ENCODE data around the gene PTTG1IP. TPM values are rescaled to one million over a fixed set of nuclear protein-coding genes. Genes with fewer than 3 reads are reported as not detected.
"Not testable (repeated sequence)": the region's sequence is repeated elsewhere in the genome, so short reads cannot be mapped to it uniquely, and the experiment has no call there.

Gene PTTG1IP
- total RNA-seq, 1 donor = 413 TPM

DNA sequence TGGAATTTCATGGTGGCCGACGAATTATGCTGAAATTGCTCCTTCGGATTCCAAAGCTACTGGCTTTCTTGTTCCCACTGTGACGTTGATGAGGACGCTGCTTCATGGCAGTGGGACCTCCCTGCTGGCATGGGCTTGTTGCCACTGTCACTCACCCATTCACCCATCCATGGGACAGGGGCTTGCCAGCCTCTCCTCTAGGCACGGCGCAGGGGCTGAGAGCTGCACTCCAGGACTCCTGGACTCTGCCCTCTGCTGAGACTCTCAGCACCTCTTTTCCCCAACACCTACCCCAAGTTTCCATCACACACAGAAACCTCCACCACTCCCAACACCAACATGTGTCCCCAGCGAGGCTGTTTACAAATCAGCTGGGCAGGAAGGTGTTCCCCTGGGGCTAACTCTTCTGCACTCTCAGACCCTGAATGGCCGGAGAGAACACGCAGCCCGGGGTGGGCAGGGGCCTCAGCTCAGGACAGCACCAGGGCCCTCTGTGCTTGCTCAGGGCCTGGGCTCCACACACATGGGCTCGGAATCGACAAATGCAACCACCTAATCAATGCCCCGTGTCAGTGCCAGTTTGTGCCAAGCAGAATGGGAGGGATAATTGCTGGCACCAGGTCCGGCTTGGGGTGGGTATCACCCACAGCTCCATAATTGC, 44.1 kb upstream of the PTTG1IP start:
- Histone ChIP-seq H3K27me3 (ENCODE audit: insufficient read depth, low read length) (no peaks in the 10 kb centered on the region), H3K9me3 (ENCODE audit: low read depth, low read length) (no peaks in the 10 kb centered on the region), H3K27ac (ENCODE audit: low read depth, low read length) (no peak overlapping the region), H4K20me1 (ENCODE audit: insufficient read depth, low read length) (no peaks in the 10 kb centered on the region), H2AFZ (ENCODE audit: low read length) (no peak overlapping the region), H3K79me2 (ENCODE audit: insufficient read depth, low read length) (no peaks in the 10 kb centered on the region), H3K4me1 (ENCODE audit: insufficient read depth, low read length) (no peaks in the 10 kb centered on the region), H3K4me3 (ENCODE audit: insufficient read depth, low read length) (no peak overlapping the region), H3K4me2 (ENCODE audit: insufficient read depth, low read length) (no peak overlapping the region), H3K36me3 (ENCODE audit: insufficient read depth, low read length) (no peaks in the 10 kb centered on the region)
- TF ChIP-seq, protein P1, sequence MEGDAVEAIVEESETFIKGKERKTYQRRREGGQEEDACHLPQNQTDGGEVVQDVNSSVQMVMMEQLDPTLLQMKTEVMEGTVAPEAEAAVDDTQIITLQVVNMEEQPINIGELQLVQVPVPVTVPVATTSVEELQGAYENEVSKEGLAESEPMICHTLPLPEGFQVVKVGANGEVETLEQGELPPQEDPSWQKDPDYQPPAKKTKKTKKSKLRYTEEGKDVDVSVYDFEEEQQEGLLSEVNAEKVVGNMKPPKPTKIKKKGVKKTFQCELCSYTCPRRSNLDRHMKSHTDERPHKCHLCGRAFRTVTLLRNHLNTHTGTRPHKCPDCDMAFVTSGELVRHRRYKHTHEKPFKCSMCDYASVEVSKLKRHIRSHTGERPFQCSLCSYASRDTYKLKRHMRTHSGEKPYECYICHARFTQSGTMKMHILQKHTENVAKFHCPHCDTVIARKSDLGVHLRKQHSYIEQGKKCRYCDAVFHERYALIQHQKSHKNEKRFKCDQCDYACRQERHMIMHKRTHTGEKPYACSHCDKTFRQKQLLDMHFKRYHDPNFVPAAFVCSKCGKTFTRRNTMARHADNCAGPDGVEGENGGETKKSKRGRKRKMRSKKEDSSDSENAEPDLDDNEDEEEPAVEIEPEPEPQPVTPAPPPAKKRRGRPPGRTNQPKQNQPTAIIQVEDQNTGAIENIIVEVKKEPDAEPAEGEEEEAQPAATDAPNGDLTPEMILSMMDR (IDR thresholded peaks at IDR 0.05; ENCODE audit: extremely low read depth, low read depth, low read length) = no peak
- DNase-seq (ENCODE audit: insufficient read length, low spot score, missing footprints) = no peak

DNA sequence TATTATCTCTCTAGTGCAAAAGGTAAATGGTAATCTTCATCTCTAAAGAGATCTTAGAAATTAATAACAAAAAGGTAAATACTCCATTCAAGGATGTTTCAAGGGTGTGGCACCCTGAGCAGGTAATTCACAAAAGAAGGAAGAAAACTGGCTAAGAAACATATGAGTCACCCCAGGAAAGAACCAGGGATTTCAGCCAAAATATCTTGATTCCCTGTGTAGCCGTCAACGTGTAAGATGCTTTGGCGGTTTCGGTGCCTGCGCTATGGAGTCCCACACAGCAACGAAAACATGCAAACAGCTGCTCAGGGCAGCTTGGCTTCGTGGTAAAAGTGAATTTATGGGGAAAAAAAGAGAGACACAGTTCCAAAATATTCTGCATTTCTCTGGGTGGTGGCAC, 43.5 kb upstream of the PTTG1IP start:
- no peak for DNase-seq (ENCODE audit: insufficient read length, low spot score, missing footprints)
- Histone ChIP-seq H3K27me3 (ENCODE audit: insufficient read depth, low read length) (no peaks in the 10 kb centered on the region), H3K36me3 (ENCODE audit: insufficient read depth, low read length) (no peaks in the 10 kb centered on the region), H3K4me1 (ENCODE audit: insufficient read depth, low read length) (no peaks in the 10 kb centered on the region), H3K79me2 (ENCODE audit: insufficient read depth, low read length) (no peaks in the 10 kb centered on the region), H3K4me2 (ENCODE audit: insufficient read depth, low read length) (no peak overlapping the region), H4K20me1 (ENCODE audit: insufficient read depth, low read length) (no peaks in the 10 kb centered on the region), H3K27ac (ENCODE audit: low read depth, low read length) (no peak overlapping the region), H2AFZ (ENCODE audit: low read length) (no peak overlapping the region), H3K9me3 (ENCODE audit: low read depth, low read length) (no peaks in the 10 kb centered on the region), H3K4me3 (ENCODE audit: insufficient read depth, low read length) (no peak overlapping the region)
- TF ChIP-seq, protein P1 (IDR thresholded peaks at IDR 0.05; ENCODE audit: extremely low read depth, low read depth, low read length) = no peak

DNA sequence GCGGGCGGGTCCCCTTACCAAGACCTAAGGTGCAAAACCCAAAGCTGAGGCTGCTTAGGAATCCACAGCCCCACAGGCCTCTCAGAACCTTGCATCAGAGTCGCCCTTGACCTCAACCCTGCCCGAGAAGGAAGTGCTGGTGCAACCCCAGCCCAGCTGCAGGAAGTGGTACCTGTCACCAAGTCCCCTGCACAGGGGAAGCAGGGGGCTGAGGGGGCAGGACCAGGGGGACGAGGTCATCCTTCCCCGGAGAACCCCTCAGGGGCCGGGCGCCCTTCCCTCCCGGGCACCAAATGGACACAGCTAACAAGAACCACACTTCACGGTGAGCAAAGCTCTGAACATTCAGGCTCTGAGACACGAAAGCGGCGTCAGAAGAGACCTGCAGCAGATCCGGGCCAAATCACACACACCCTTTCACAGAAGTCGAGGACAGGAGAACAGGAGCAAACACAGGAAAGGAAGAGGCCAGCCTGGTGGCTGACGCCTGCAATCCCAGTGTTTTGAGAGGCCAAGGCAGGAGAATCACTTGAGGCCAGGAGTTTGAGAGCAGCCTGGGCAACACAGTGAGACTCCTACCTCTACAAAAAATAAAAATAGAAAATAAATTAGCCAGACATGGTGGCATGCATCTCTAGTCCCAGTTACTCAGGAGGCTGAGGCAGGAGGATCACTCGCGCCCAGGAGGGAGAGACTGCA, 40.8 kb upstream of the PTTG1IP start:
- no peak overlapping the region for H3K27ac ChIP-seq (ENCODE audit: low read depth, low read length)
- H3K4me3 ChIP-seq (ENCODE audit: insufficient read depth, low read length) = no peak overlapping the region
- no peak overlapping the region for H2AFZ ChIP-seq (ENCODE audit: low read length)
- peaks cover 2% of the 10 kb centered on the region for H3K4me1 ChIP-seq (ENCODE audit: insufficient read depth, low read length)
- no peak for DNase-seq (ENCODE audit: insufficient read length, low spot score, missing footprints)
- H3K79me2 ChIP-seq (ENCODE audit: insufficient read depth, low read length) = no peaks in the 10 kb centered on the region
- no peak overlapping the region for H3K4me2 ChIP-seq (ENCODE audit: insufficient read depth, low read length)
- H3K9me3 ChIP-seq (ENCODE audit: low read depth, low read length) = no peaks in the 10 kb centered on the region
- H4K20me1 ChIP-seq (ENCODE audit: insufficient read depth, low read length) = no peaks in the 10 kb centered on the region
- H3K36me3 ChIP-seq (ENCODE audit: insufficient read depth, low read length) = no peaks in the 10 kb centered on the region
- TF ChIP-seq, protein P1 (IDR thresholded peaks at IDR 0.05; ENCODE audit: extremely low read depth, low read depth, low read length) = no peak
- no peaks in the 10 kb centered on the region for H3K27me3 ChIP-seq (ENCODE audit: insufficient read depth, low read length)

DNA sequence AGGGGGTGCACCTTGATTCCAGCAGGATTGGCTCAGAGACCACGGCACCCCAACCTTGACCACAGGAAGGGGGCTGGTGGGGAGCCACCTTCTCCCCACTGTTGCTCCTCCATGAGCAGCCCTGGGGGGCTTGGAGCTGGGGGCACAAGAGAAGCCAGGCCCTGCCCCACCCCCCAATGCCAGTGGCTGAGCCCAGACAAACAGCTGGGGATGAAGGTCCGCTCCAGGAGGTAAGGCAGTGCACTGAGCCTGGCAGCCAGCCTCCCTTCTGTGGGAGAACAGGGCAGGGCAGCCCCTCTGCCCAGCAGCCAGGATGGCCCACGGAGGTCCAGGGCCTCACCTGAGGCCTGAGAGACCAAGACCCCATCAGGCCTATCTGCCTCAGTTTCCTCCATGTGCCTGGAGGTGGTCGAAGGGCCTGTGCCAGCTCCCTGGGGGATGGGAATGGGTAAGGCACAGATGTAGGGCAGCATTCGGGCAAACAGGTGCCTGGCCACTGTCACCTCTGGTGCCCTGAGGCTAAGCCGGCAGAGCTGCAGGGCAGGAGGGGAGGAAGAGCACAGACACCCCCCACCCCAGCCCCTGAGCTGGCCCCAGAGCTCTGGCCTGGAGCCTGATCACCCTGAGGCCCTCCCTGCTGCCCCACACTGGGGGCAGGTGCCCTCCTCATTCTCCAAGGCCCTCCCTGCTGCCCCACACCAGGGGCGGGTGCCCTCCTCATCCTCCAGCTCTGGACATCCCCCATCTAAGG, 40.1 kb upstream of the PTTG1IP start:
- Histone ChIP-seq H3K4me2 (ENCODE audit: insufficient read depth, low read length) (no peak overlapping the region), H3K79me2 (ENCODE audit: insufficient read depth, low read length) (no peaks in the 10 kb centered on the region), H3K9me3 (ENCODE audit: low read depth, low read length) (no peaks in the 10 kb centered on the region), H4K20me1 (ENCODE audit: insufficient read depth, low read length) (no peaks in the 10 kb centered on the region), H3K4me3 (ENCODE audit: insufficient read depth, low read length) (no peak overlapping the region), H2AFZ (ENCODE audit: low read length) (no peak overlapping the region), H3K27ac (ENCODE audit: low read depth, low read length) (no peak overlapping the region), H3K36me3 (ENCODE audit: insufficient read depth, low read length) (no peaks in the 10 kb centered on the region), H3K27me3 (ENCODE audit: insufficient read depth, low read length) (no peaks in the 10 kb centered on the region), H3K4me1 (ENCODE audit: insufficient read depth, low read length) (peaks cover 7% of the 10 kb centered on the region)
- no peak for DNase-seq (ENCODE audit: insufficient read length, low spot score, missing footprints)
- TF ChIP-seq, protein P1 (IDR thresholded peaks at IDR 0.05; ENCODE audit: extremely low read depth, low read depth, low read length) = no peak

DNA sequence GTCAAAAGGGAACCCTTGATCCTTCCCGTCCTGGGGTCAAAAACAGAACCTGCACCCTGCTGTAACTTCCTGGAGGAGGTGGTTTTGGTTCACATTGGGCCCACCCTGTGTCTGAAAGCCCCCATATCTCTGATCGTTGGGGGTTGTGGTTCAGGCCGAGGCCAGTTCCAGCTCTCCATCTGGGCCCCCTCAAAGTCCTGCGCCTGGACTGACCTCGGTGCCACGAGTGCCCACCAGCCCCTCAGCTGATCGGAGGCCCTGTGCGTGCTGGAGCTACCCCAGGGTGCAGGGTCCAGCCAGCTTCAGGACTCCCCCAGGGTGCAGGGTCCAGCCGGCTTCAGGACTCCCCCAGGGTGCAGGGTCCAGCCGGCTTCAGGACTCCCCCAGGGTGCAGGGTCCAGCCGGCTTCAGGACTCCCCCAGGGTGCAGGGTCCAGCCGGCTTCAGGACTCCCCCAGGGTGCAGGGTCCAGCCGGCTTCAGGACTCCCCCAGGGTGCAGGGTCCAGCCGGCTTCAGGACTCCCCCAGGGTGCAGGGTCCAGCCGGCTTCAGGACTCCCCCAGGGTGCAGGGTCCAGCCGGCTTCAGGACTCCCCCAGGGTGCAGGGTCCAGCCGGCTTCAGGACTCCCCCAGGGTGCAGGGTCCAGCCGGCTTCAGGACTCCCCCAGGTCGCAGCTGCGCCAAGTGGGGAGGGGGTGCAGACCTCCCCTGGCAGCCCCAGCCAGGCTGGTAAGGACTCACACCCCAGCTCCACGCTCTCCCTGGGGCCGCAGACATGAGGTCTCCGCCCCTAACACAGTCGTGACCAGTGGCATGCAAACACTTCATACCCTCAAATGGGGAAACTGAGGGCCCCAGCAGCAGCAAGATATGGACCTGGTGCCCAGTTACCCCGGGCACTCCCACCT, 39.3 kb upstream of the PTTG1IP start:
- not testable (repeated sequence) for H3K9me3 ChIP-seq (ENCODE audit: low read depth, low read length); H3K4me2 ChIP-seq (ENCODE audit: insufficient read depth, low read length); H2AFZ ChIP-seq (ENCODE audit: low read length); H3K27me3 ChIP-seq (ENCODE audit: insufficient read depth, low read length); H3K27ac ChIP-seq (ENCODE audit: low read depth, low read length); H3K4me3 ChIP-seq (ENCODE audit: insufficient read depth, low read length); H3K36me3 ChIP-seq (ENCODE audit: insufficient read depth, low read length); DNase-seq (ENCODE audit: insufficient read length, low spot score, missing footprints); H3K4me1 ChIP-seq (ENCODE audit: insufficient read depth, low read length); H4K20me1 ChIP-seq (ENCODE audit: insufficient read depth, low read length); H3K79me2 ChIP-seq (ENCODE audit: insufficient read depth, low read length)
